CD14-positive monocyte (primary cell): ENCODE results near the gene MICOS13. TPM values are rescaled to one million over a fixed set of nuclear protein-coding genes. Genes with fewer than 3 reads are reported as not detected.
A peak's percentile ranks its signal among the peaks of the same experiment; 100 is the strongest.

Experiments
- DNase-seq, 3 donors: peaks; one replicate each; pipeline ENCODE4 v3.0.0-alpha.2; 2011 to 2022
- H2AFZ ChIP-seq: 2 replicates; pipeline ENCODE4 v1.6.0; 2012; ENCODE audit warnings: mild to moderate bottlenecking, low read depth, low read length, inconsistent platforms; ENCODE audit not compliant: insufficient read depth, poor library complexity, severe bottlenecking
- H3K27ac ChIP-seq, 2 donors: 1 replicate in 1 of 2; 2 replicates in 1 of 2; pipeline ENCODE4 v1.5.1; 2012 to 2013; ENCODE audit warnings: low read length in 2 of 2, control low read depth in 1 of 2, inconsistent platforms in 1 of 2, low read depth in 1 of 2, mild to moderate bottlenecking in 1 of 2
- H3K27me3 ChIP-seq, 2 donors: one replicate each; pipeline versions ENCODE4 v1.6.0 to v1.6.1; 2011 to 2013; ENCODE audit warnings: low read length in 2 of 2; ENCODE audit not compliant: control insufficient read depth in 2 of 2, insufficient read depth in 2 of 2
- H3K36me3 ChIP-seq, 2 donors: replicated peaks in 1 of 2; 1 replicate in 1 of 2; 2 replicates in 1 of 2; pipeline versions ENCODE4 v1.5.1 to v1.6.1; 2012 to 2013; ENCODE audit warnings: low read length in 2 of 2, control low read depth in 1 of 2, inconsistent platforms in 1 of 2, mild to moderate bottlenecking in 1 of 2; ENCODE audit not compliant: insufficient read depth in 2 of 2, control insufficient read depth in 1 of 2
- H3K4me1 ChIP-seq, 2 donors: 1 replicate in 1 of 2; 2 replicates in 1 of 2; pipeline versions ENCODE4 v1.5.1 to v1.6.1; 2012 to 2013; ENCODE audit warnings: low read length in 2 of 2, control low read depth in 1 of 2, inconsistent platforms in 1 of 2, mild to moderate bottlenecking in 1 of 2, moderate library complexity in 1 of 2; ENCODE audit not compliant: insufficient read depth in 2 of 2, control insufficient read depth in 1 of 2
- H3K4me2 ChIP-seq: replicated peaks from 2 replicates; pipeline ENCODE3; 2012; ENCODE audit warnings: low read length, moderate library complexity, mild to moderate bottlenecking; ENCODE audit not compliant: poor library complexity, severe bottlenecking; ENCODE audit errors: extremely low read depth
- H3K4me3 ChIP-seq, 3 experiments: fragments of 200-600 bp in 1 of 3; sonication (generic) in 1 of 3; replicated peaks in 1 of 3; 1 replicate in 2 of 3; 2 replicates in 1 of 3; pipeline ENCODE4 v1.5.1; 2011 to 2013; ENCODE audit warnings: low read length in 3 of 3, mild to moderate bottlenecking in 3 of 3, control low read depth in 2 of 3, low read depth in 2 of 3, inconsistent platforms in 1 of 3, moderate library complexity in 1 of 3
- H3K79me2 ChIP-seq: 2 replicates; pipeline ENCODE4 v1.6.0; 2012; ENCODE audit warnings: mild to moderate bottlenecking, control low read depth, inconsistent platforms, low read length, moderate library complexity; ENCODE audit not compliant: insufficient read depth
- H3K9ac ChIP-seq: 2 replicates; pipeline ENCODE4 v1.6.0; 2017; ENCODE audit warnings: low read length, mild to moderate bottlenecking; ENCODE audit not compliant: insufficient read depth, poor library complexity, severe bottlenecking
- H3K9me3 ChIP-seq, 2 donors: replicated peaks in 1 of 2; 1 replicate in 1 of 2; 2 replicates in 1 of 2; pipeline versions ENCODE4 v1.5.1 to v1.6.1; 2012 to 2013; ENCODE audit warnings: low read length in 2 of 2, control low read depth in 1 of 2; ENCODE audit not compliant: control insufficient read depth in 1 of 2, insufficient read depth in 1 of 2
- H4K20me1 ChIP-seq: 2 replicates; pipeline ENCODE4 v1.6.0; 2012; ENCODE audit warnings: mild to moderate bottlenecking, low read length, control low read depth, moderate library complexity; ENCODE audit not compliant: insufficient read depth
- H3K27ac Mint-ChIP-seq, 7 donors: one replicate each; pipeline ENCODE4 v1.8.0; 2020; ENCODE audit warnings: mild to moderate bottlenecking in 7 of 7, mixed read lengths in 7 of 7, moderate library complexity in 6 of 7, inconsistent platforms in 2 of 7
- H3K27me3 Mint-ChIP-seq, 3 donors: one replicate each; pipeline ENCODE4 v1.8.0; 2021 to 2022; ENCODE audit warnings: low read depth in 3 of 3, mild to moderate bottlenecking in 3 of 3, mixed read lengths in 3 of 3, moderate library complexity in 3 of 3, inconsistent platforms in 1 of 3
- H3K36me3 Mint-ChIP-seq, 2 donors: one replicate each; pipeline ENCODE4 v1.8.0; 2020; ENCODE audit warnings: mixed read lengths in 2 of 2, inconsistent platforms in 1 of 2, mild to moderate bottlenecking in 1 of 2
- H3K4me1 Mint-ChIP-seq: one replicate; pipeline ENCODE4 v1.8.0; 2020; ENCODE audit warnings: mild to moderate bottlenecking, mixed read lengths
- H3K4me3 Mint-ChIP-seq, 2 donors: one replicate each; pipeline ENCODE4 v1.8.0; 2020; ENCODE audit warnings: mild to moderate bottlenecking in 2 of 2, mixed read lengths in 2 of 2, moderate library complexity in 1 of 2
- H3K9me3 Mint-ChIP-seq, 7 donors: one replicate each; pipeline ENCODE4 v1.8.0; 2020 to 2022; ENCODE audit warnings: mixed read lengths in 7 of 7, mild to moderate bottlenecking in 6 of 7, moderate library complexity in 6 of 7, inconsistent platforms in 2 of 7
- CTCF ChIP-seq: fragments of 200-600 bp; IDR thresholded peaks from one replicate; pipeline ENCODE4 v1.8.0; 2022; ENCODE audit warnings: antibody characterized with exemption, mild to moderate bottlenecking
- WGBS: methylation state at CpG from one replicate; pipeline ENCODE4 v1.1.5; 2013; ENCODE audit warnings: missing lambda C conversion rate; ENCODE audit not compliant: insufficient coverage; 5-methylcytosine and 5-hydroxymethylcytosine counted together
- intact Hi-C, 2 donors: fragments of 100-400 bp; cut with micrococcal nuclease; formaldehyde crosslinking; loops; one replicate each; pipeline versions ENCODE4 v1.15.0 to v1.15.1; 2023
- polyA plus RNA-seq, 3 donors: library from polyadenylated mRNA; depleted of rRNA in 1 of 3; unstranded in 2 of 3; stranded (reverse) in 1 of 3; fragments of 300-500 nt in 2 of 3; fragments of >200 nt in 1 of 3; fragmentation: Illumina TruSeq in 2 of 3; gene quantifications; 1 replicate in 2 of 3; 2 replicates in 1 of 3; pipeline ENCODE4 v1.2.3, GENCODE V29; 2012 to 2021

Gene MICOS13
- polyA plus RNA-seq, 3 donors, result 22.5 to 82.7 (median 78.6) TPM

DNA sequence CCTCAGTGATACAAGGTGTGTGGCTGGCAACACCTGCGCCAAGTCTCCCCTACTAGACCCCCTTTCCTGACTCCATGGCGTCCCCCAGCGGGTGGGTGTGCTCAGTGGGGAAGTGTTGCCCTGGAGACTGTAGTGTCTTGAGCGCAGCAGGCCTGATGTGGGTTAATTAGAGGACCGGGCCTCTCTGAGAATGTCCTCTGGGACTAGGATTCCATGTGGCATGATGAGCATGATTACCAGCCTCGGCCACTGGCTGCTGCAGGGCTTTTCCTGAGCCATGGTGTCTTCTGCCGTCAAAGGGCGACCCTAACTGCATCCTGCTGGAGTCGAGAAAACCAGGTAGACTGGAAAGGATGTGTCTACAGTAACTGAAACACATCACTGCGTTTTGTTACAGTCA is 28.1 kb downstream of the MICOS13 start:
- no peaks in the 10 kb centered on the region for H3K9me3 Mint-ChIP-seq
- intact Hi-C loops, result no loop called here
- Histone ChIP-seq H3K4me2 (no peak overlapping the region), H3K9ac (no peak overlapping the region), H3K36me3 (peaks cover 86 to 93% of the 10 kb centered on the region in 2 donors), H3K9me3 (no peaks in the 10 kb centered on the region), H3K27ac (no peak overlapping the region), H3K4me1 (no peaks in the 10 kb centered on the region), H3K79me2 (peaks cover 7% of the 10 kb centered on the region), H3K27me3 (no peaks in the 10 kb centered on the region), H3K4me3 (no peak overlapping the region), H2AFZ (no peak overlapping the region), H4K20me1 (peaks cover 79% of the 10 kb centered on the region)
- no peak for DNase-seq
- no peak for TF ChIP-seq CTCF
- no peaks in the 10 kb centered on the region for H3K4me1 Mint-ChIP-seq
- WGBS, result 97% methylated on average over 7 of the region's 10 CpGs
- no peaks in the 10 kb centered on the region for H3K27me3 Mint-ChIP-seq
- peak overlapping the region in 2 of 7 donors; percentile 42 to 63 for H3K27ac Mint-ChIP-seq
- H3K4me3 Mint-ChIP-seq, result no peak overlapping the region
- H3K36me3 Mint-ChIP-seq, result peaks cover 84 to 92% of the 10 kb centered on the region in 2 donors

DNA sequence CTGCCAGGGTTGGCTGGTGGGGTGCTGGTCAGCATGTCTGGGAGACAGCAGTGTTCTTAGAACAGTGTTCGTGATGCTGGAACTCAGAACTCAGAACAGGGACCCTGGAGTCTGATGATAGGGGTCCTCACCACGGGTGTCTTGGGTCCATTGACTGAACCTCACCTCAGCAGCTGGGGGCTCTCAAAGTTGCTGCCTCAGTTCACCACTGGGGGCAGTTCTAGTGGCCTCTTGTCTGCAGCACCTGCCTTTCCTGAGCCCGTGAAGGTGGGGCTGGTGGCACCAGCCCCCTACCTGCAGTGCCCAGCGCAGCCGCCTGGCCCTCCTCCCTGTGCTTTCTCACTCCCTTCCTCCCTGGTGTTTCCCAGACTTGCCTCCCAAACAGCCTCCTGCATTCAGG is 29.0 kb downstream of the MICOS13 start:
- H3K9ac ChIP-seq, result no peak overlapping the region
- intact Hi-C loops, result no loop called here
- no peaks in the 10 kb centered on the region for H3K27me3 ChIP-seq
- Mint-ChIP-seq H3K27ac (peak overlapping the region in 1 of 7 donors; percentile 37), H3K27me3 (no peaks in the 10 kb centered on the region), H3K4me3 (no peak overlapping the region), H3K36me3 (peaks cover 86 to 92% of the 10 kb centered on the region in 2 donors), H3K4me1 (no peaks in the 10 kb centered on the region), H3K9me3 (no peaks in the 10 kb centered on the region)
- DNase-seq, result no peak
- peaks cover 16% of the 10 kb centered on the region for H3K79me2 ChIP-seq
- H3K4me2 ChIP-seq, result no peak overlapping the region
- no peaks in the 10 kb centered on the region for H3K4me1 ChIP-seq
- no peak overlapping the region for H3K4me3 ChIP-seq
- H3K9me3 ChIP-seq, result no peaks in the 10 kb centered on the region
- H3K27ac ChIP-seq, result no peak overlapping the region
- WGBS, result 100% methylated on average over 5 of the region's 5 CpGs
- H2AFZ ChIP-seq, result no peak overlapping the region
- peaks cover 88 to 94% of the 10 kb centered on the region in 2 donors for H3K36me3 ChIP-seq
- peaks cover 83% of the 10 kb centered on the region for H4K20me1 ChIP-seq
- no peak for TF ChIP-seq CTCF
